NCI-H1092 treated with DMSO at 0.1 percent for 48 hours (cell line): ENCODE data around the gene MDH2.
"Not testable (repeated sequence)": the region's sequence is repeated elsewhere in the genome, so short reads cannot be mapped to it uniquely, and the experiment has no call there.

Experiments
- DNase-seq: peaks from one replicate; lab custom pipeline; 2025; lab: John Stamatoyannopoulos, UW

The MDH2 gene

DNA sequence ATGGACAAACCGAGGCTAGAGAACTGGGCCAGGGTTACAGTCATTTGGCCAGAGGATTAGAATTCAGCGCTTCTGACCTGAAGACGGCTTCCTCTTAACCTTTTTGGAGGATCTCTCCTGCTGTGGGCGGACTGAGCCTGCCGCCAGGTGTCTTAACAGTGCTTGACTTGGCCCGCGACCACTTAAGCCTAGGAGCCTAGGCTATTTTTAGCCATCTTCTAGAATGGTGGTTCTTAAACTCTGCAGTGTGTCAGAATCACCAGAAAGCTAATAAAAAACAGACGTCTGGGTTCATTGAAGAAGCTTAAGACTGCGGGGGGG, 722 bp downstream of the MDH2 start:
- peak; percentile 23 for DNase-seq

GRCh38 chr7:76049295-76049694, 1.4 kb downstream of the MDH2 start:
- DNase-seq, result no peak

- no peak for DNase-seq
These were observed 2.6 kb downstream of the MDH2 start for GRCh38 chr7:76050545-76050944.

GRCh38 chr7:76051840-76052239, 3.9 kb downstream of the MDH2 start:
- no peak for DNase-seq

GRCh38 chr7:76052681-76053080, 4.8 kb downstream of the MDH2 start:
- DNase-seq, result not testable (repeated sequence)

- no peak for DNase-seq
These were observed 5.6 kb downstream of the MDH2 start for GRCh38 chr7:76053461-76053860.

GRCh38 chr7:76054123-76055120, 6.5 kb downstream of the MDH2 start:
- DNase-seq, result no peak

DNA sequence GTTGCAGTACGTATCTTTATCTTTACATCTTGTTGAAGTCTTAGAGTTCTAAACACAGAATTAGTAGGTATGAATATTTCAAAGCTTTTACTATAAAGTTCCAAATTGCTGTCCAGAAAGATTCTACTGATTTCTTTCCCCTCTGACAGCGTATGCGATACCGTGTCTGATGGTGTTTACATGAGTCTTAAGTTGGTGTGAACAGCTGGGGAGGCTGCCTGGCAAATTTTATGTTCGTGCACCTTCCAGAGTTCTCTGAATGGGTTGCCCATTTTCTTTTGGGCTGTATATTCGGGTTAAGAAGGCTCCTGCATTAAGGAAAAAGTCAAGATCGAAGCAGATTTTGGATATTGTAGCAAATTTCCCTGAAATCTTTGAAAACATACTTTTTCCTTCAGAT, 8.3 kb downstream of the MDH2 start:
- DNase-seq, result no peak

GRCh38 chr7:76057103-76057812, 9.4 kb downstream of the MDH2 start:
- no peak for DNase-seq

DNA sequence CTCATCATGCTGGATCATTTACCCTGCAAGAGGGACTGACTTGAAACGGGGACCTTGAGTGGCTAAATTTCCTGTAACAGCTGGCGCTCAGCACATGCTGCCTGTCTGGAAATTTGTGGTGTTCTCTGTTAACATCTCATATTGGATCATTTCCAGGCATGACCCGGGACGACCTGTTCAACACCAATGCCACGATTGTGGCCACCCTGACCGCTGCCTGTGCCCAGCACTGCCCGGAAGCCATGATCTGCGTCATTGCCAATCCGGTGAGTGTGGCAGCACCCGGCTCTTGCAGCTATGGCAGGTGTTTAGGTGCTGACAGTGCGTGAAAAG, 9.9 kb downstream of the MDH2 start:
- DNase-seq, result no peak

DNA sequence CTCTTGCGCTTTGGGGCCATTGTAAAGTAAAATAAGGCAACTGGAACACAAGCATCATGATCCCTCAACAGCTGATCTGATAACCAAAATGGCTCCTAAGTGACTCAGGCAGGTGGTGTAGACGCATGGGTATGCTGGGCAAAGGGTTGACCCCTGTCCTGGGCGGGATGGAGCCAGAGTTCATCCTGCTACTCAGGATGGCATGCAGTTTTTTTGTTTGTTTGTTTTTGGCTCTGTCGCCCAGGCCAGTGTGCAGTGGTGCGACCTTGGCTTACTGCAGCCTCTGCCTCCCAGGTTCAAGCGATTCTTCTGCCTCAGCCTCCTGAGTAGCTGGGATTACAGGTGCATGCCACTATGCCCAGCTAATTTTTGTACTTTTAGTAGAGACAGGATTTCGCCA, 10.8 kb downstream of the MDH2 start:
- DNase-seq, result not testable (repeated sequence)

- DNase-seq, result no peak
These were observed 12.9 kb downstream of the MDH2 start for GRCh38 chr7:76060842-76061241.

- DNase-seq, result no peak
These were observed 14.3 kb downstream of the MDH2 start for GRCh38 chr7:76062254-76062653.

DNA sequence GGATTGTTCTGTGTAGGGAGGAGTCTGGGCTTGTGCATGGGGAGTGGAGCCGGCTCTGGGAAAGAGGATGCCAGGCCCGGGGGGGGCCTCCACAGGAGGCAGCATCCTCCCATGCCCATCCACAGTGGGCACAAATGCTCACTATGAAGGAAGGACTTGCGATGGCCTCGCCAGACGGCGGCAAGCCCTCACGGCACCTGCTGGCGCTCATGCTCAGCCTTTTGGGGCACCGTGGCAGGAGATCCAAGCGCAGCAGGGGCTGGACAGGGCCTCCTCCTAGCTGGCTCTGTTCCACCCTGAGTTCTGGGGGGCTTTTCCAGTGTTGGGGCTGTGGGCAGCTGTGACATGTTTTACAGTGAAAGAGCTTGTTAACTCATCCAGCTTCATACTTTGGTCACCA, 15.2 kb downstream of the MDH2 start:
- no peak for DNase-seq

GRCh38 chr7:76063525-76063924, 15.6 kb downstream of the MDH2 start:
- no peak for DNase-seq

- no peak for DNase-seq
These were observed 16.5 kb downstream of the MDH2 start for GRCh38 chr7:76064208-76064970.

GRCh38 chr7:76065016-76065612, 17.2 kb downstream of the MDH2 start:
- DNase-seq, result no peak

- DNase-seq, result no peak
These were observed 19.0 kb downstream of the MDH2 start for GRCh38 chr7:76066716-76067503.

DNA sequence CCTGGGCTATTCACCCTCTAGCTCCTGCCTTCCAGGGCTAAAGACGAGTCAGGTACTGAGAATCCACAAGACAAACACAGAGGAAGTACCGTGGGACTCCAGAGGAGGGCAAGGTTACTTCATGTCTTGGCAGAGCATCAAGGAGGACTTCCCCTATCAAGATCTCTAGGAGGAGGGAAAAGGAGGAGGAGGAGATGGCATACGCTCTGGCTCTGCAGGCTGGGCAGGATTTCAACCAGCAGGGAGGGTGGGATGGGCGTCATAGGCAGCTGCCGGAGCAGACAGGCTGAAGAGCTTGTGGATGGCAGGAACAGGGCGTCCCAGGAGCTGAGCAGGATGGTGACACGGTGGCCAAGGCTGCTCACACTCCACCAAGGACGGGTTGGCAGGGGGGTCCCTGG, 21.3 kb downstream of the MDH2 start:
- no peak for DNase-seq

DNA sequence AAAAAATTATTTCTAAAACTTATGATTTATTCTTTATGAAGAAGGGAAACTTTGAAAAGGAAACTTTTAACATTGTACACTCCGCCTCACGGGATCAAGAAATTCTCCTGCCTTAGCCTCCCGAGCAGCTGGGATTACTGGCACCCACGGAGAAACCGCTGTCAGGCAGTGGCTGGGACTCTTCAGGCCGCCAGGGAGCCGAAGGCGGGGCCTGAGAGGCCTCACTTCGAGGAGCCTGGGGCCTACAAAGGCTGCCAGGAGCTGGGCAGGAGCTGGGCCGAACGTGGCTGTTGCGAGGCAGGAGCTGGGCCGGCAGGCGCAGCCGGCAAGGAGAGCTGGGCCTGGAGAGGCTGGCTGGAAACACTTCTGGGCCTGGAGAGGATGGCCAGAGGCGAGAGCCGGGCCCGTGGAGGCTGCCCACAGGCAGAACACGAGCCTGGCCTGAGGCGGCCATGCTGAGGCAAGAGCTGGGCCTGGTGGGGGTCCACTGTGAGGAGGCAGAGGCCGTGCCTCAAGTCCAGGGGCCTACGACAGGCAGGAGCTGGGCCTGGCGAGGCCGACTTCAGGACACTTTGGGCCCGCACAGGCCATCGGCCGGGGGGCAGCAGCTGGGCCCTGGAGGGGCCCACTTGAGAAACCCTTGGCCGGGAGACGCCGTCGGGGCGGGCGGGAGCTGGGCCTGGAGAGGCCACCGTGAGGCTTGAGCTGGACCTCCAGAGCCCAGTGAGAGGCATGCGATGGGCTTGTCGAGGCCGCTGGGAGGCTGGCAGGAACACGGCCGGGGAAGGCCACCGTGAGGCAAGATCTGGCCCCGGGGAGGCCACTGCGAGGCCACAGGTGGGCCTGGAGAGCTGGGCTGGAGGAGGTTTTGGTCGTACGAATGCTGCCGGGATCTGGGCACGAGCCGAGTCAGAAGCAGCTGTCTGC, 23.7 kb downstream of the MDH2 start:
- DNase-seq, result no peak
